Thymus (tissue), 11 donors: ENCODE measurements around the gene APC2. TPM values are rescaled to one million over a fixed set of nuclear protein-coding genes. Genes with fewer than 3 reads are reported as not detected.

Source experiments
- DNase-seq, 9 donors: peaks; one replicate each; pipeline ENCODE4 v3.0.0-alpha.2; 2013; ENCODE audit warnings: low spot score in 9 of 9, low read depth in 6 of 9, missing footprints in 1 of 9
- H3K27ac ChIP-seq, 2 donors: one replicate each; pipeline ENCODE4 v1.5.1; 2013; ENCODE audit warnings: control low read depth in 1 of 2, low read depth in 1 of 2, low read length in 1 of 2, mild to moderate bottlenecking in 1 of 2, moderate library complexity in 1 of 2
- H3K27me3 ChIP-seq, 2 donors: one replicate each; pipeline ENCODE4 v1.5.1; 2013; ENCODE audit warnings: low read length in 1 of 2; ENCODE audit not compliant: control insufficient read depth in 2 of 2, insufficient read depth in 1 of 2
- H3K36me3 ChIP-seq, 2 donors: one replicate each; pipeline ENCODE4 v1.5.1; 2013; ENCODE audit warnings: low read length in 1 of 2, mild to moderate bottlenecking in 1 of 2, moderate library complexity in 1 of 2; ENCODE audit not compliant: control insufficient read depth in 2 of 2, insufficient read depth in 2 of 2
- H3K4me1 ChIP-seq, 2 donors: one replicate each; pipeline ENCODE4 v1.5.1; 2013; ENCODE audit warnings: low read length in 2 of 2; ENCODE audit not compliant: control insufficient read depth in 2 of 2, insufficient read depth in 2 of 2
- H3K4me3 ChIP-seq, 2 donors: one replicate each; pipeline ENCODE4 v1.5.1; 2013; ENCODE audit warnings: low read length in 2 of 2, control low read depth in 1 of 2, mild to moderate bottlenecking in 1 of 2
- H3K9me3 ChIP-seq, 2 donors: one replicate each; pipeline ENCODE4 v1.5.1; 2013; ENCODE audit warnings: low read length in 1 of 2, mild to moderate bottlenecking in 1 of 2; ENCODE audit not compliant: control insufficient read depth in 2 of 2, insufficient read depth in 1 of 2
- WGBS: extraction: QIAGEN DNeasy Blood & Tissue Kit; methylation state at CpG from one replicate; pipeline ENCODE4 v1.1.7; 2013; 5-methylcytosine and 5-hydroxymethylcytosine counted together
- polyA plus RNA-seq: library from polyadenylated mRNA; stranded (reverse); fragments of 200-250 nt; gene quantifications from one replicate; pipeline ENCODE4 v1.2.3, GENCODE V29; 2013
- total RNA-seq: library from RNA; stranded (reverse); fragments of 120-200 nt; gene quantifications from one replicate; pipeline ENCODE4 v1.2.4, GENCODE V29; 2013
- donor health status: healthy.

Gene APC2
- total and polyA plus RNA-seq, 2 donors, result 0.05 to 0.11 TPM

- Histone ChIP-seq H3K27me3 (no peaks in the 10 kb centered on the region), H3K9me3 (no peaks in the 10 kb centered on the region), H3K27ac (peak within 1 kb of the TSS; percentile 52 to 61), H3K4me1 (peaks cover 8 to 16% of the 10 kb centered on the region in 2 donors), H3K36me3 (peaks cover 16 to 24% of the 10 kb centered on the region in 2 donors), H3K4me3 (peak within 1 kb of the TSS; percentile 72 to 84)
- peak; percentile 78 to 95 (median 86) for DNase-seq
- under 1% methylated on average over 71 of the region's 71 CpGs for whole genome bisulfite sequencing
Observed at GRCh38 chr19:1478934-1479707, 29.2 kb downstream of the APC2 start, which contains the start of gene C19orf25. TSS of gene C19orf25 (minus strand) at chr19:1479215. CDS start at chr19:1478903, 312 bp downstream.

- DNase-seq, result no peak
- Histone ChIP-seq H3K36me3 (peaks cover 3 to 8% of the 10 kb centered on the region in 2 donors), H3K27me3 (no peaks in the 10 kb centered on the region), H3K4me1 (peaks cover 8 to 16% of the 10 kb centered on the region in 2 donors), H3K27ac (no peak overlapping the region), H3K4me3 (no peak overlapping the region), H3K9me3 (no peaks in the 10 kb centered on the region)
- 88% methylated on average over 26 of the region's 26 CpGs for WGBS
Observed at GRCh38 chr19:1481224-1481892, 31.4 kb downstream of the APC2 start.

GRCh38 chr19:1481893-1482360 lies 32.0 kb downstream of the APC2 start:
- no peaks in the 10 kb centered on the region for H3K9me3 ChIP-seq
- H3K27ac ChIP-seq, result no peak overlapping the region
- WGBS, result 96% methylated on average over 36 of the region's 36 CpGs
- no peaks in the 10 kb centered on the region for H3K27me3 ChIP-seq
- peaks cover 8 to 16% of the 10 kb centered on the region in 2 donors for H3K4me1 ChIP-seq
- DNase-seq, result no peak
- peaks cover 3 to 6% of the 10 kb centered on the region in 2 donors for H3K36me3 ChIP-seq
- no peak overlapping the region for H3K4me3 ChIP-seq

- DNase-seq, result no peak
- no peaks in the 10 kb centered on the region for H3K9me3 ChIP-seq
- H3K36me3 ChIP-seq, result peaks cover 0 to under 1% of the 10 kb centered on the region in 2 donors
- 93% methylated on average over 37 of the region's 37 CpGs for WGBS
- peaks cover 8 to 16% of the 10 kb centered on the region in 2 donors for H3K4me1 ChIP-seq
- H3K4me3 ChIP-seq, result no peak overlapping the region
- no peak overlapping the region for H3K27ac ChIP-seq
- H3K27me3 ChIP-seq, result no peaks in the 10 kb centered on the region
Observed at GRCh38 chr19:1482361-1483130, 32.6 kb downstream of the APC2 start.

GRCh38 chr19:1483131-1483978 lies 33.4 kb downstream of the APC2 start:
- DNase-seq, result no peak
- Histone ChIP-seq H3K4me3 (no peak overlapping the region), H3K36me3 (no peaks in the 10 kb centered on the region), H3K4me1 (peaks cover 3 to 15% of the 10 kb centered on the region in 2 donors), H3K27me3 (no peaks in the 10 kb centered on the region), H3K9me3 (no peaks in the 10 kb centered on the region), H3K27ac (no peak overlapping the region)
- whole genome bisulfite sequencing, result 98% methylated on average over 77 of the region's 77 CpGs

GRCh38 chr19:1483979-1484428 lies 34.1 kb downstream of the APC2 start:
- Histone ChIP-seq H3K9me3 (no peaks in the 10 kb centered on the region), H3K4me1 (peaks cover 0 to 17% of the 10 kb centered on the region in 2 donors)
- 97% methylated on average over 23 of the region's 23 CpGs for WGBS

GRCh38 chr19:1486720-1487575 lies 37.0 kb downstream of the APC2 start:
- H3K36me3 ChIP-seq, result no peaks in the 10 kb centered on the region
- H3K4me3 ChIP-seq, result no peak overlapping the region
- peaks cover 11 to 13% of the 10 kb centered on the region in 2 donors for H3K27me3 ChIP-seq
- 97% methylated on average over 56 of the region's 56 CpGs for WGBS
- peaks cover 11 to 32% of the 10 kb centered on the region in 2 donors for H3K4me1 ChIP-seq
- no peaks in the 10 kb centered on the region for H3K9me3 ChIP-seq
- H3K27ac ChIP-seq, result no peak overlapping the region
- no peak for DNase-seq

More at GRCh38 chr19:1483979-1484428, 34.1 kb downstream of the APC2 start:
- no peak for DNase-seq
- Histone ChIP-seq H3K4me3 (no peak overlapping the region), H3K36me3 (no peaks in the 10 kb centered on the region), H3K27me3 (no peaks in the 10 kb centered on the region), H3K27ac (no peak overlapping the region)
